Activated T-cell treated with anti-CD3 and anti-CD28 coated beads, Interleukin-2, amount 50 U/mL, for 24 hours (primary cell): Measurements from ENCODE around the gene PARN.
"Not testable (repeated sequence)": the region's sequence is repeated elsewhere in the genome, so short reads cannot be mapped to it uniquely, and the experiment has no call there.

Experiments
- DNase-seq: peaks from one replicate; pipeline ENCODE4 v3.0.0-alpha.2; 2020
- H3K27ac Mint-ChIP-seq: 2 replicates; pipeline ENCODE4 v1.8.0; 2020; ENCODE audit warnings: mild to moderate bottlenecking, mixed read lengths
- H3K27me3 Mint-ChIP-seq: 2 replicates; pipeline ENCODE4 v1.8.0; 2020; ENCODE audit warnings: mixed read lengths
- H3K36me3 Mint-ChIP-seq: 2 replicates; pipeline ENCODE4 v1.8.0; 2020; ENCODE audit warnings: low read depth, mixed read lengths
- H3K4me1 Mint-ChIP-seq: 2 replicates; pipeline ENCODE4 v1.8.0; 2020; ENCODE audit warnings: low read depth, mixed read lengths
- H3K4me3 Mint-ChIP-seq: 2 replicates; pipeline ENCODE4 v1.8.0; 2020; ENCODE audit warnings: mild to moderate bottlenecking, moderate library complexity, mixed read lengths
- H3K9me3 Mint-ChIP-seq: 2 replicates; pipeline ENCODE4 v1.8.0; 2020; ENCODE audit warnings: mixed read lengths

PARN gene

DNA sequence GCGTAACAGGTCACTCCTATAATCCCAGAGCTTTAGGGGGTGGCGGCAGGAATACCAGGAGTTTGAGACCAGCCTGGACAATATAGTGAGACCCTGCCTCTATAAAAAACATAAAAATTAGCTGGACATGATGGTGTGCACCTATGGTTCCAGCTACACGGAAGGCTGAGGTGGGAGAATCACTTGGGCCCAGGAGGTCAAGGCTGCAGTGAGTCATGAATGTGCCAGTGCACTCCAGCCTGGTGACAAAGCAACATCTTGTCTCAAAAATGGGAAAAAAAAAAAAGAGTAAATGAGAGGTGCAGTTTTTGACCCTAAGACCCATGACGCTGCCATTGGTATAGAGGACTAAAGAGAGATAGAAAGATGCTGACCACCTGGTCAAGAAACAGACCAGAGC lies 16.1 kb downstream of the PARN start:
- H3K27me3 Mint-ChIP-seq: no peaks in the 10 kb centered on the region
- DNase-seq: no peak
- H3K36me3 Mint-ChIP-seq: peaks cover 85% of the 10 kb centered on the region
- no peak overlapping the region for H3K27ac Mint-ChIP-seq
- H3K4me1 Mint-ChIP-seq: peaks cover 1% of the 10 kb centered on the region
- H3K4me3 Mint-ChIP-seq: no peak overlapping the region
- H3K9me3 Mint-ChIP-seq: no peaks in the 10 kb centered on the region

DNA sequence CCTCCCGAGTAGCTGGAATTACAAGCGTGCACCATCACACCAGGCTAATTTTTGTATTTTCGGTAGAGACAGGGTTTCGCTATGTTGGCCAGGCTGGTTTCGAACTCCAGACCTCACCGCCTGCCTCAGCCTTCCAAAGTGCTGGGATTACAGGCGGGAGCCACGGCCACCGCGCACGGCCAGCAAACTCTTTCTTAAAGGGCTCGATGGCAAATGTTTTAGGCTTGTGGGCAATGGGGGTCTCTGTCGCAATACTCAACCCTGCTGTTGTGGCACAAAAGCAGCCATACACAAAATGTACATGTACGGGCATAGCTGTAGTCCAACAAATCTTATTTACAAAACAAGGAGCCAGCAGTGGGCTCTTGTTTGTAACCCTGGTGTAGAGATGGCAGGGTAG lies 18.4 kb downstream of the PARN start:
- Mint-ChIP-seq H3K4me3 (no peak overlapping the region), H3K36me3 (peaks cover 90% of the 10 kb centered on the region)

GRCh38 chr16:14609716-14610115 lies 20.3 kb downstream of the PARN start:
- Mint-ChIP-seq H3K27ac (no peak overlapping the region), H3K27me3 (no peaks in the 10 kb centered on the region), H3K4me1 (no peaks in the 10 kb centered on the region), H3K9me3 (no peaks in the 10 kb centered on the region), H3K4me3 (no peak overlapping the region), H3K36me3 (peaks cover 89% of the 10 kb centered on the region)
- no peak for DNase-seq

More for the DNA sequence above, 18.4 kb downstream of the PARN start:
- Mint-ChIP-seq H3K4me1 (no peaks in the 10 kb centered on the region), H3K27me3 (no peaks in the 10 kb centered on the region), H3K27ac (no peak overlapping the region), H3K9me3 (no peaks in the 10 kb centered on the region)
- DNase-seq: no peak

DNA sequence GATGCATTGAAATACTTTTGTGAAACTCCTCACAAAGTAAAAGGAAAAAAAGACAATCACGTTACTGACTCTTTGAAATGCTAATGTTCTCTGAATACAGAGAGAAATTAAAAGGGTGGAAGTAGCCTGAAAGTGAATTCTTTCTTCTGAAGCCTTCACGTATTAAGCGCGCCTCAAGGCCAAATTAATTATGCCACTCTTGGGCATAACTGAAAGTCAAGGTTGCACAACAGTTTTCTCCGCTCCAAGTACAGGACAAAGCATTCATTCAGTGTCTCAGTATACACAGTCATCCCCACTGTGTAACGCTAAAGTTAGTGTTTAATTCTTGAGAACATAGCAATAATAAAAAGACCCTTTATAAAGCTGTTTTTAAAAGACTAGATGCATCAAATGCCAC lies 21.5 kb downstream of the PARN start:
- no peaks in the 10 kb centered on the region for H3K4me1 Mint-ChIP-seq
- DNase-seq: no peak
- H3K4me3 Mint-ChIP-seq: no peak overlapping the region
- no peak overlapping the region for H3K27ac Mint-ChIP-seq
- H3K36me3 Mint-ChIP-seq: peaks cover 90% of the 10 kb centered on the region
- no peaks in the 10 kb centered on the region for H3K9me3 Mint-ChIP-seq
- no peaks in the 10 kb centered on the region for H3K27me3 Mint-ChIP-seq

- no peaks in the 10 kb centered on the region for H3K9me3 Mint-ChIP-seq
- no peak for DNase-seq
- peaks cover 90% of the 10 kb centered on the region for H3K36me3 Mint-ChIP-seq
- H3K4me1 Mint-ChIP-seq: no peaks in the 10 kb centered on the region
- no peaks in the 10 kb centered on the region for H3K27me3 Mint-ChIP-seq
- no peak overlapping the region for H3K27ac Mint-ChIP-seq
- no peak overlapping the region for H3K4me3 Mint-ChIP-seq
Measured at GRCh38 chr16:14608111-14608566, 21.9 kb downstream of the PARN start.

DNA sequence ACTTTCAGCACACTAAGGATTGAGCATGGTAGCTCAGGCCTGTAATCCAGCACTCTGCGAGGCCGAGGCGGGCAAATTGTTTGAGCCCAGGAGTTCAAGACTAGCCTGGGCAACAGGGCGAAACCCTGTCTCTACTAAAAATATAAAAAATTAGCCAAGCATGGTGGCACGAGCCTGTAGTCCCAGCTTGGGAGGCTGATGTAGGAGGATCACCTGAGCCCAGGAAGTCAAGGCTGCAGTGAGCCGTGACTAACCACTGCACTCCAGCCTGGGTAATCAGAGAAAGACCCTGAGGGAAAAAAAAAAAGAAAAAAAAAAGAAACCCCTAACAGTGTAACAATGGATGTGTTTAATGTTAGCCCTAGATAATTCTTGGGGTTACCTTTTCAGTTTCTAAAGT lies 24.0 kb downstream of the PARN start:
- Mint-ChIP-seq H3K4me3 (no peak overlapping the region), H3K4me1 (no peaks in the 10 kb centered on the region), H3K9me3 (no peaks in the 10 kb centered on the region), H3K36me3 (peaks cover 92% of the 10 kb centered on the region), H3K27me3 (no peaks in the 10 kb centered on the region), H3K27ac (no peak overlapping the region)
- DNase-seq: no peak

DNA sequence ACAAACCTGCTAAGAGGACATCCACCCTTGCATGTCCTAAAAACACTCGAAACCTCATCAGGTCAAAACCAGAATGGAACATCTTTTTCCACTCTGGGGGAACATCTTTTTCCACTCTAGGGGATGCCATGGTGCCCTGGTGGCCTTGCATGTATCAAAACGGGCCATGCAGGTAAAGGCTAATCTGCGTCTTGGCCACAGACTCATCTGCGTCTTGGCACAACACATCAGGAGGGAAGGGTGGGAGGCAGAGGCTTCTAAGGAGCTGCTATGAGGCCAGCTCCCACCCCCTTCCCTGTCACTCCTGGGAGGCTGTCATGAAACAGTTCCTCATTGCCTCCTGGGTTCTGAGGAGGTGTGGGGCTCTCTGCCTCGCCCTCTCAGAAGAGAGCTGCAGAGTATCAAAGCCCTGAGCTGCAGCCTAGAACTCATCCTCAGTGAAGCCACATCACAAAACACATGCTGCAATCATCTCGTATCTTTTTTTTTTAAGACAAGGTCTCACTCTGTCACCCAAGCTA lies 27.6 kb downstream of the PARN start:
- Mint-ChIP-seq H3K27ac (peak overlapping the region; percentile 38), H3K36me3 (peaks cover 92% of the 10 kb centered on the region), H3K27me3 (no peaks in the 10 kb centered on the region), H3K4me1 (no peaks in the 10 kb centered on the region), H3K9me3 (no peaks in the 10 kb centered on the region), H3K4me3 (no peak overlapping the region)
- DNase-seq: no peak

DNA sequence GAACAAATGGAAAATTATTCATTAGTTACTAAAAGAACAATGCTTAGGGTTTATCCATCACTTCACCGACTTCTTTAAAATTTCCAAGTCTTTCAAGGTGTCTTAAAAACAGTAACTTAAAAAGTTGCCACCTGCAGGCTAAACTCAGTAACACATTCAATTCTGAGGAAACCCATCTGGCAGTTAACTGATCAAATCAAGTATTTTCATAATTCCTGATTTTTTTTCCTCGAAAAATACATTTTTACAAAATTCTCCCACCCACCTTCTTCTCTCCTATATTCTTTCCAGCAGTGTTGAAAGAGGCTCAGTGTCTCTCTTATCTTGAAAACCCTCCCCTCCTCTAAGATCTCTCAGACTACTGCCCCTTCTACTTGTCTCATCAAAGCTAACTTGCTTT lies 29.9 kb downstream of the PARN start:
- Mint-ChIP-seq H3K4me1 (no peaks in the 10 kb centered on the region), H3K27ac (peak overlapping the region; percentile 15), H3K9me3 (no peaks in the 10 kb centered on the region), H3K4me3 (no peak overlapping the region), H3K27me3 (no peaks in the 10 kb centered on the region), H3K36me3 (peaks cover 85% of the 10 kb centered on the region)
- no peak for DNase-seq

DNA sequence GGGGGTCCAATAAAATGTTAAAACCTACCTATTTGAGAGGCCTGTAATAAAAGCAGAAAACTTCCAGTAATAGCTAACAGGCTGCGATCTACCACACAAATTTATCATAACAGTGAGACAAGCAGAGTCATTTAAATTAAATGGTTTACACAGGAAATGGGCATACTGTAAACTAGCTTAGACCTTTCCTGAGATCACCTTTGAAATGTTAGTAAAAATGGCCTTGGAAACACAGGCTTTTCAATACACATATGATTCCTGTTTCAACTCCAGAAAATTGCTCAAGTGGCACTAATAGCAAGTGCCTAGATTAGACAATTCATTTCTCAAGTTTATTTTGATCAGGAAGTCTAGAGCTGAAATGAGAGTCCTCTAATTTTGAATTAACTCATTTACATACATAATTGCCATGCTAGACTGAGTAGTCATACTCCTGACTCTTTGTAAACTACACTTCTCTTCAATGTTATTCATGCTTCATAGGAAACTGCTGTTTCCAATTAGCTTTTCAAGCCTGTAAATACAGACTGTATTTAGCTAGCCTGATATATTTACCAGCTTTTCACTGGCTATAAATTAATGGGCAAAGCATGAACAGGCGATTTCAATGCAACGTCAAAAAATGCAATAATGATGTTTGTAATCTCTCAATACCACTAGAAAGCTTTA lies 43.3 kb downstream of the PARN start:
- Mint-ChIP-seq H3K27me3 (no peaks in the 10 kb centered on the region), H3K36me3 (peaks cover 90% of the 10 kb centered on the region), H3K9me3 (no peaks in the 10 kb centered on the region), H3K27ac (no peak overlapping the region), H3K4me3 (no peak overlapping the region), H3K4me1 (peaks cover 5% of the 10 kb centered on the region)
- no peak for DNase-seq

DNA sequence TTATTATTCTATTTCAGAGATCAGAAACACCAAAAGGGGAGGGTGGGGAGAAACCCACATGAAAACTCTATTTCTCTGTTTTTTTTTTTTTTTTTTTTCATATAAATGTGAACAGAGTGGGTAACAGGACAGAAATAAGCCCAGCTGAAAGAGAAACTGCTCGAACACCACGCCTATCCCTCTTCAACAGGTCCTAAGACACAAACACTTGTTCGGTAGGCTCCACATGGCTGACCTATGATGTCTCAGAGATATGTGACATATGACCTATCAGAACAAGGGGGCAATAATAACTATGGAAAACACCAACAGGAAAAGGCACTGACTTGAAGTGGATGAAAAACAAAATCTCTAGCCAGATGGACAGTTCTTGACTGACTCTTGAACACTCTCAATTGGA lies 44.8 kb downstream of the PARN start:
- Mint-ChIP-seq H3K4me1 (peaks cover 5% of the 10 kb centered on the region), H3K4me3 (no peak overlapping the region), H3K9me3 (no peaks in the 10 kb centered on the region), H3K27ac (no peak overlapping the region), H3K27me3 (no peaks in the 10 kb centered on the region), H3K36me3 (peaks cover 93% of the 10 kb centered on the region)
- DNase-seq: no peak

DNA sequence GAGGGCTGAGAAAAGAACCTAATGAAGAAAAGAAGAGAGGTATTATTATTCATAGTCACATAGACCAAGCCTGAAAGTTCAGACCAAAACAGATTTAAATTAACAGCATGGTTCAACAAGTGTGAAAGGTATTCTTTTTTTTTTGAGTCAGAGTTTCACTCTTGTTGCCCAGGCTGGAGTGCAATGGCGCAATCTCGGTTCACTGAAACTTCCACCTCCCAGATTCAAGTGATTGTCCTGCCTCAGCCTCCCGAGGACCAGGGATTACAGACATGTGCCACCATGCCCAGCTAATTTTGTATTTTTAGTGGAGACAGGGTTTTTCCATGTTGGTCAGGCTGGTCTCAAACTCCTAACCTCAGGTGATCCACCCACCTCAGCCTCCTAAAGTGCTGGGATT lies 49.1 kb downstream of the PARN start:
- peaks cover 91% of the 10 kb centered on the region for H3K36me3 Mint-ChIP-seq

GRCh38 chr16:14579266-14579665 lies 50.8 kb downstream of the PARN start:
- peaks cover 3% of the 10 kb centered on the region for H3K9me3 Mint-ChIP-seq
- no peaks in the 10 kb centered on the region for H3K27me3 Mint-ChIP-seq
- peaks cover 95% of the 10 kb centered on the region for H3K36me3 Mint-ChIP-seq
- no peak overlapping the region for H3K4me3 Mint-ChIP-seq
- DNase-seq: no peak
- H3K4me1 Mint-ChIP-seq: no peaks in the 10 kb centered on the region
- no peak overlapping the region for H3K27ac Mint-ChIP-seq

More for the DNA sequence above, 49.1 kb downstream of the PARN start:
- not testable (repeated sequence) for H3K27me3 Mint-ChIP-seq, DNase-seq, H3K4me3 Mint-ChIP-seq, H3K4me1 Mint-ChIP-seq, H3K9me3 Mint-ChIP-seq
- H3K27ac Mint-ChIP-seq: peak overlapping the region; percentile 7

GRCh38 chr16:14576532-14576931 lies 53.5 kb downstream of the PARN start:
- Mint-ChIP-seq H3K4me3 (no peak overlapping the region), H3K36me3 (peaks cover 94% of the 10 kb centered on the region), H3K9me3 (peaks cover 3% of the 10 kb centered on the region), H3K27ac (no peak overlapping the region), H3K27me3 (no peaks in the 10 kb centered on the region), H3K4me1 (no peaks in the 10 kb centered on the region)
- DNase-seq: no peak

GRCh38 chr16:14576069-14576468 lies 54.0 kb downstream of the PARN start:
- no peak overlapping the region for H3K4me3 Mint-ChIP-seq
- H3K4me1 Mint-ChIP-seq: no peaks in the 10 kb centered on the region
- no peaks in the 10 kb centered on the region for H3K27me3 Mint-ChIP-seq
- DNase-seq: no peak
- no peak overlapping the region for H3K27ac Mint-ChIP-seq
- peaks cover 3% of the 10 kb centered on the region for H3K9me3 Mint-ChIP-seq
- peaks cover 93% of the 10 kb centered on the region for H3K36me3 Mint-ChIP-seq

GRCh38 chr16:14574698-14575415 lies 55.2 kb downstream of the PARN start:
- H3K9me3 Mint-ChIP-seq, H3K4me1 Mint-ChIP-seq, DNase-seq, H3K27me3 Mint-ChIP-seq, H3K4me3 Mint-ChIP-seq, H3K27ac Mint-ChIP-seq: not testable (repeated sequence)
- peaks cover 80% of the 10 kb centered on the region for H3K36me3 Mint-ChIP-seq
